Fibroblast of the aortic adventitia (primary cell): Measurements from ENCODE around the gene STOX1. TPM values are rescaled to one million over a fixed set of nuclear protein-coding genes. Genes with fewer than 3 reads are reported as not detected.
"Not testable (repeated sequence)": the region's sequence is repeated elsewhere in the genome, so short reads cannot be mapped to it uniquely, and the experiment has no call there.

Source experiments
- DNase-seq: peaks from one replicate; pipeline ENCODE4 v3.0.0-alpha.2; 2010; ENCODE audit warnings: low read depth
- H3K4me3 ChIP-seq: 2 replicates; pipeline ENCODE4 v1.5.1; 2011; ENCODE audit warnings: low read depth, mild to moderate bottlenecking, control low read depth, low read length, moderate library complexity
- CTCF ChIP-seq: IDR thresholded peaks from 2 replicates; pipeline ENCODE4 v1.5.1; 2011; ENCODE audit warnings: mild to moderate bottlenecking, low read length, control low read depth, inconsistent platforms; ENCODE audit not compliant: insufficient read depth
- total RNA-seq: library from RNA; depleted of rRNA; stranded (reverse); fragments of >200 nt; gene quantifications from 2 replicates; pipeline ENCODE4 v1.2.3, GENCODE V29; 2012; ENCODE audit warnings: low replicate concordance

STOX1 gene
- total RNA-seq, 1 donor: 0.09 TPM

- TF ChIP-seq CTCF: no peak
- no peak for DNase-seq
- H3K4me3 ChIP-seq: no peak overlapping the region
Measured at GRCh38 chr10:68795886-68796532, 31.3 kb upstream of the STOX1 start.

GRCh38 chr10:68796605-68797004 lies 30.7 kb upstream of the STOX1 start:
- peak; percentile 42 for DNase-seq
- H3K4me3 ChIP-seq: no peak overlapping the region
- TF ChIP-seq CTCF: no peak

- DNase-seq: no peak
Measured at GRCh38 chr10:68800211-68800610, 27.1 kb upstream of the STOX1 start.

GRCh38 chr10:68804692-68805091 lies 22.6 kb upstream of the STOX1 start:
- no peak overlapping the region for H3K4me3 ChIP-seq
- DNase-seq: no peak
- TF ChIP-seq CTCF: no peak

More at GRCh38 chr10:68800211-68800610, 27.1 kb upstream of the STOX1 start:
- H3K4me3 ChIP-seq: no peak overlapping the region
- TF ChIP-seq CTCF: no peak

GRCh38 chr10:68810830-68811229 lies 16.5 kb upstream of the STOX1 start:
- DNase-seq, H3K4me3 ChIP-seq: not testable (repeated sequence)

GRCh38 chr10:68811314-68812009 lies 15.9 kb upstream of the STOX1 start:
- no peak for TF ChIP-seq CTCF
- DNase-seq: no peak
- no peak overlapping the region for H3K4me3 ChIP-seq

- TF ChIP-seq CTCF: no peak
- DNase-seq: no peak
- H3K4me3 ChIP-seq: no peak overlapping the region
Measured at GRCh38 chr10:68812420-68812819, 14.9 kb upstream of the STOX1 start.
